ENCODE data around the gene HMGN1.

The HMGN1 gene

GRCh38 chr21:39334611-39335010 lies 14.3 kb downstream of the HMGN1 start:
- no peak for DNase-seq

GRCh38 chr21:39332175-39332574 lies 16.7 kb downstream of the HMGN1 start:
- no peak for DNase-seq

GRCh38 chr21:39330001-39330400 lies 18.9 kb downstream of the HMGN1 start:
- DNase-seq, result no peak

GRCh38 chr21:39327727-39328126 lies 21.2 kb downstream of the HMGN1 start:
- DNase-seq, result no peak

GRCh38 chr21:39326607-39327307 lies 22.1 kb downstream of the HMGN1 start:
- DNase-seq, result no peak

- DNase-seq, result no peak
Measured at GRCh38 chr21:39325458-39325857, 23.4 kb downstream of the HMGN1 start.

GRCh38 chr21:39321424-39321823 lies 27.5 kb downstream of the HMGN1 start:
- no peak for DNase-seq

- DNase-seq, result no peak
Measured at GRCh38 chr21:39319814-39320332, 29.0 kb downstream of the HMGN1 start.

GRCh38 chr21:39319251-39319756 lies 29.6 kb downstream of the HMGN1 start:
- DNase-seq, result no peak

- DNase-seq, result no peak
Measured at GRCh38 chr21:39318091-39318959, 30.6 kb downstream of the HMGN1 start.

GRCh38 chr21:39317134-39318090 lies 31.5 kb downstream of the HMGN1 start:
- DNase-seq, result peak in 6 of 58 donors; percentile 1 to 46 (median 8)

GRCh38 chr21:39316729-39317128 lies 32.2 kb downstream of the HMGN1 start:
- no peak for DNase-seq

- DNase-seq, result no peak
Measured at GRCh38 chr21:39315603-39316445, 33.1 kb downstream of the HMGN1 start.

- peak in 55 of 58 donors; percentile 15 to 85 (median 61) for DNase-seq
Measured at GRCh38 chr21:39314143-39315027, 34.5 kb downstream of the HMGN1 start.

GRCh38 chr21:39313571-39314142 lies 35.2 kb downstream of the HMGN1 start, which contains the start of gene BRWD1:
TSS of gene BRWD1 (minus strand) at chr21:39313632. CDS start at chr21:39313491, 141 bp downstream.
- DNase-seq, result peak in 57 of 58 donors; percentile 23 to 94 (median 74)

- peak in 23 of 58 donors; percentile 27 to 79 (median 55) for DNase-seq
Measured at GRCh38 chr21:39313042-39313570, 35.8 kb downstream of the HMGN1 start.

GRCh38 chr21:39312112-39313041 lies 36.5 kb downstream of the HMGN1 start:
- DNase-seq, result peak; percentile 50 to 98 (median 93)
